ENCODE measurements around the gene FANCM.

DNA sequence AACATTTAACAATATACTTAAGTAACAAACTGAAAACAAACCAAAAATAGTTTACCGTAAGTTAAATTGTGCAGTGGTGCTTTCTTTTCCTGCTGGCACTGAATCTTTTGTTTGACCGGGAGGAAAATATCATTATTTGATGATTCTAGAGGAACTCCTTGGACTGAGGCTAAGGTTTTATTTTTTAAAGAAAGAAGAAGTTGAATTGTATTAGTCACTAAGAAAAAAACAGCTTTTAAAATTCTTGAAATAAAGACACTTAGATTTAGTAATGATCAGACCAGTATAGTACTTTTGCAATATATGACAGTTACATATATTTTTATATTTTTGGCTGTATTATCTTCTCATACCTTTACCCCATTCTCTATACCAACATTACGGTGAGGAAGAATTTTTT lies 107.0 kb downstream of the FANCM start:
- TF ChIP-seq CTCF (IDR thresholded peaks at IDR 0.05) (no peak), POLR2AphosphoS5 (IDR thresholded peaks at IDR 0.05) (no peak)
